Tibial nerve (tissue), 3 donors: ENCODE measurements around the gene EPSTI1.

ENCODE experiments used
- POLR2A ChIP-seq, 2 donors: fragments of 450-650 bp; IDR thresholded peaks; one replicate each; pipeline ENCODE4 v1.6.1; 2017; ENCODE audit warnings: antibody characterized with exemption in 2 of 2, mild to moderate bottlenecking in 2 of 2, moderate library complexity in 2 of 2
- TF ChIP-seq, protein P1 (sequence below), 5 experiments: fragments of 200-600 bp in 3 of 5; fragments of 450-650 bp in 2 of 5; sonication (generic) in 3 of 5; IDR thresholded peaks; one replicate each; pipeline ENCODE4 v1.5.1; 2016 to 2019; ENCODE audit warnings: antibody characterized with exemption in 5 of 5, mild to moderate bottlenecking in 3 of 5, moderate library complexity in 2 of 5

DNA sequence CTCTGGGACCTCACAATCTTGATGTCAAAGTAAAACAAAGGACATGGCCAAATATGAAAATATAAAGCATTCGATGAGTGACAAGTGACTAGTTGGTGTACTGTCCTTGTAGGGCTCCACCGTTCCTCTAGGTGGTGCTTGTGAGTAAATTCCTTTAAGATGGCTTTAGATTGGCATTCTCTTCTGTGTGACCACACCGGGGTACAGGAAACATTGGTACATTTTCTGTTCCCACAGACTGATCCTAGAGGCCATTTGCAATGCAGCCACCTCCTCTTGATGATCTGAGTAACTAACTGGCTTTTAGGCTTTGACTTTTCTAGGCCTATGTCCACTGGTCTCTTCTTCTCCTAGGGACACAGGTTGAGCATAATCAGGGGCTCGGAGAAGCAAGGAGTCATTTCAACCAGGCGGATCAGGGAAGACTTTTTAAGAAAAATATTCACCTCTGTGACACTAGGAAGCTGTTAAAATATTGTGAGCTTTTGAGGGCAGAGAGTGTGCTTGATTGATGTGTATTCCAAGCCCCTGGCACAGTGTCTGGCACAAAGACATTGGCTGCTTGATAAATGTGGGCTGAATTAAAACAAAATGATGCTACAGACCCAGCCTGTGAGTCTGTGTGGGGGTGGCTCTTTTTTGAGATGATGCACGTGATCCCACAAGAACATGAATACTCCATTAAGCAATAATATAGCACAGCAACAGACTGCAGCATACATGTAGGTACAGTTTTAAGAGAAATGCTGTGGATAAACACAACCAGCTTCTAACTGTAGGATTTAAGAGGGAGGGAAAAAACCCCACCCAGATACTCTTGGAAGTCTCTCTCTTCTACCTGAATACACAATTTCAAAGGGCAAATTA is 21.0 kb downstream of the EPSTI1 start:
- TF ChIP-seq, protein P1, sequence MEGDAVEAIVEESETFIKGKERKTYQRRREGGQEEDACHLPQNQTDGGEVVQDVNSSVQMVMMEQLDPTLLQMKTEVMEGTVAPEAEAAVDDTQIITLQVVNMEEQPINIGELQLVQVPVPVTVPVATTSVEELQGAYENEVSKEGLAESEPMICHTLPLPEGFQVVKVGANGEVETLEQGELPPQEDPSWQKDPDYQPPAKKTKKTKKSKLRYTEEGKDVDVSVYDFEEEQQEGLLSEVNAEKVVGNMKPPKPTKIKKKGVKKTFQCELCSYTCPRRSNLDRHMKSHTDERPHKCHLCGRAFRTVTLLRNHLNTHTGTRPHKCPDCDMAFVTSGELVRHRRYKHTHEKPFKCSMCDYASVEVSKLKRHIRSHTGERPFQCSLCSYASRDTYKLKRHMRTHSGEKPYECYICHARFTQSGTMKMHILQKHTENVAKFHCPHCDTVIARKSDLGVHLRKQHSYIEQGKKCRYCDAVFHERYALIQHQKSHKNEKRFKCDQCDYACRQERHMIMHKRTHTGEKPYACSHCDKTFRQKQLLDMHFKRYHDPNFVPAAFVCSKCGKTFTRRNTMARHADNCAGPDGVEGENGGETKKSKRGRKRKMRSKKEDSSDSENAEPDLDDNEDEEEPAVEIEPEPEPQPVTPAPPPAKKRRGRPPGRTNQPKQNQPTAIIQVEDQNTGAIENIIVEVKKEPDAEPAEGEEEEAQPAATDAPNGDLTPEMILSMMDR (IDR thresholded peaks at IDR 0.05) = peak; percentile 47 to 64 (median 52)
- no peak for TF ChIP-seq POLR2A (IDR thresholded peaks at IDR 0.05)
